Ishikawa (cell line): ENCODE data around the gene CEMIP.

Experiments
- CEBPB ChIP-seq: IDR thresholded peaks from 2 replicates; pipeline ENCODE4 v1.6.1; 2012
- CREB1 ChIP-seq: IDR thresholded peaks from 2 replicates; pipeline ENCODE4 v1.6.1; 2012; ENCODE audit warnings: low read depth
- EGR1 ChIP-seq: IDR thresholded peaks from 2 replicates; pipeline ENCODE4 v1.6.1; 2012
- EP300 ChIP-seq: IDR thresholded peaks from 2 replicates; pipeline ENCODE4 v1.6.1; 2012; ENCODE audit warnings: borderline replicate concordance
- FOXM1 ChIP-seq: IDR thresholded peaks from 2 replicates; pipeline ENCODE4 v1.6.1; 2012; ENCODE audit warnings: low read depth, borderline replicate concordance
- MAX ChIP-seq: IDR thresholded peaks from 2 replicates; pipeline ENCODE4 v1.6.1; 2012
- NFIC ChIP-seq: IDR thresholded peaks from 2 replicates; pipeline ENCODE4 v1.6.1; 2012
- RAD21 ChIP-seq: IDR thresholded peaks from 2 replicates; pipeline ENCODE4 v1.6.1; 2012; ENCODE audit warnings: low read depth
- TAF1 ChIP-seq: IDR thresholded peaks from 2 replicates; pipeline ENCODE4 v1.6.1; 2012; ENCODE audit warnings: low read depth, mild to moderate bottlenecking
- TCF12 ChIP-seq: IDR thresholded peaks from 2 replicates; pipeline ENCODE4 v1.6.1; 2012; ENCODE audit warnings: low read depth
- TEAD4 ChIP-seq: IDR thresholded peaks from 2 replicates; pipeline ENCODE4 v1.6.1; 2012
- YY1 ChIP-seq: IDR thresholded peaks from 2 replicates; pipeline ENCODE4 v1.6.1; 2012; ENCODE audit warnings: low read depth
- ZBTB7A ChIP-seq: IDR thresholded peaks from 2 replicates; pipeline ENCODE4 v1.6.1; 2012; ENCODE audit warnings: low read depth
- TF ChIP-seq, protein P1 (sequence below): IDR thresholded peaks from 2 replicates; pipeline ENCODE4 v1.6.1; 2012
- TF ChIP-seq, protein P2 (sequence below): IDR thresholded peaks from 2 replicates; pipeline ENCODE4 v1.6.1; 2012; ENCODE audit warnings: low read depth, mild to moderate bottlenecking

The CEMIP gene

GRCh38 chr15:80986487-80986886 is 207.3 kb downstream of the CEMIP start:
- TF ChIP-seq, protein P1, sequence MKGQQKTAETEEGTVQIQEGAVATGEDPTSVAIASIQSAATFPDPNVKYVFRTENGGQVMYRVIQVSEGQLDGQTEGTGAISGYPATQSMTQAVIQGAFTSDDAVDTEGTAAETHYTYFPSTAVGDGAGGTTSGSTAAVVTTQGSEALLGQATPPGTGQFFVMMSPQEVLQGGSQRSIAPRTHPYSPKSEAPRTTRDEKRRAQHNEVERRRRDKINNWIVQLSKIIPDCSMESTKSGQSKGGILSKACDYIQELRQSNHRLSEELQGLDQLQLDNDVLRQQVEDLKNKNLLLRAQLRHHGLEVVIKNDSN = no peak
- TF ChIP-seq CEBPB (no peak), TEAD4 (no peak), RAD21 (no peak), FOXM1 (no peak), NFIC (no peak), EP300 (no peak), ZBTB7A (no peak), TAF1 (no peak), MAX (no peak), TCF12 (no peak), EGR1 (no peak), YY1 (no peak), CREB1 (no peak)
- TF ChIP-seq, protein P2, sequence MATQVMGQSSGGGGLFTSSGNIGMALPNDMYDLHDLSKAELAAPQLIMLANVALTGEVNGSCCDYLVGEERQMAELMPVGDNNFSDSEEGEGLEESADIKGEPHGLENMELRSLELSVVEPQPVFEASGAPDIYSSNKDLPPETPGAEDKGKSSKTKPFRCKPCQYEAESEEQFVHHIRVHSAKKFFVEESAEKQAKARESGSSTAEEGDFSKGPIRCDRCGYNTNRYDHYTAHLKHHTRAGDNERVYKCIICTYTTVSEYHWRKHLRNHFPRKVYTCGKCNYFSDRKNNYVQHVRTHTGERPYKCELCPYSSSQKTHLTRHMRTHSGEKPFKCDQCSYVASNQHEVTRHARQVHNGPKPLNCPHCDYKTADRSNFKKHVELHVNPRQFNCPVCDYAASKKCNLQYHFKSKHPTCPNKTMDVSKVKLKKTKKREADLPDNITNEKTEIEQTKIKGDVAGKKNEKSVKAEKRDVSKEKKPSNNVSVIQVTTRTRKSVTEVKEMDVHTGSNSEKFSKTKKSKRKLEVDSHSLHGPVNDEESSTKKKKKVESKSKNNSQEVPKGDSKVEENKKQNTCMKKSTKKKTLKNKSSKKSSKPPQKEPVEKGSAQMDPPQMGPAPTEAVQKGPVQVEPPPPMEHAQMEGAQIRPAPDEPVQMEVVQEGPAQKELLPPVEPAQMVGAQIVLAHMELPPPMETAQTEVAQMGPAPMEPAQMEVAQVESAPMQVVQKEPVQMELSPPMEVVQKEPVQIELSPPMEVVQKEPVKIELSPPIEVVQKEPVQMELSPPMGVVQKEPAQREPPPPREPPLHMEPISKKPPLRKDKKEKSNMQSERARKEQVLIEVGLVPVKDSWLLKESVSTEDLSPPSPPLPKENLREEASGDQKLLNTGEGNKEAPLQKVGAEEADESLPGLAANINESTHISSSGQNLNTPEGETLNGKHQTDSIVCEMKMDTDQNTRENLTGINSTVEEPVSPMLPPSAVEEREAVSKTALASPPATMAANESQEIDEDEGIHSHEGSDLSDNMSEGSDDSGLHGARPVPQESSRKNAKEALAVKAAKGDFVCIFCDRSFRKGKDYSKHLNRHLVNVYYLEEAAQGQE = no peak

- no peak for TF ChIP-seq ZBTB7A
- TF ChIP-seq NFIC = no peak
- TF ChIP-seq CREB1 = no peak
- no peak for TF ChIP-seq TAF1
- TF ChIP-seq, protein P1 = no peak
- no peak for TF ChIP-seq TCF12
These were observed 209.1 kb downstream of the CEMIP start for GRCh38 chr15:80988148-80988796.

DNA sequence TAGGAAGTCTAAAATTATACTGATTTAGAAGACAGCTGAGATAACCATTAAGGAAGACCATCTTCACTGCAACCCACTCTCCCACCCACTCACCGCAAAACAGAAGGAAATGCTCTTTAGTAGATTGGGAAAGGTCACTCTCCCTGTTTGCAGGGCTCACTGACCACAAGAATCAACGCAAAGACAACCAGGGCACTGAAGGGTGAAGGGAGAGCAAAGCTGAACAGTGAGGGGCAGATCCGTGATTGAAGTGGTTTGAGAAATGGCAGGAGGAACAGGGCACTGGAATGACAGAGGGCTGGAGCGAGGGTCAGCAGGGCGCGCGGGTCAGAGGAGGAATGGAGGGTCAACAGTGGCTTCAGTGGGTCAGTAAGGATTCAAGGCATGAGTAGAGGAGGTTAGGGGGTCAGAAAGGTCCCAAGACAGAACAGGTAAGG is 209.9 kb downstream of the CEMIP start:
- TF ChIP-seq ZBTB7A (no peak), CREB1 (no peak), EGR1 (no peak), EP300 (no peak), TEAD4 (no peak), YY1 (no peak), TAF1 (no peak), TCF12 (no peak), RAD21 (no peak), FOXM1 (no peak), NFIC (no peak), CEBPB (no peak), MAX (no peak)
- TF ChIP-seq, protein P1 = no peak
- TF ChIP-seq, protein P2 = no peak

- TF ChIP-seq YY1 (peak; percentile 97), TEAD4 (no peak), TAF1 (peak; percentile 92), RAD21 (no peak), TCF12 (no peak; the same call in 1 of the 2 replicates)
These were observed 210.6 kb downstream of the CEMIP start, which contains the start of gene MESD for GRCh38 chr15:80989518-80990478. MESD (minus strand) TSS chr15:80989819; CDS start chr15:80989791, 28 bp downstream.

DNA sequence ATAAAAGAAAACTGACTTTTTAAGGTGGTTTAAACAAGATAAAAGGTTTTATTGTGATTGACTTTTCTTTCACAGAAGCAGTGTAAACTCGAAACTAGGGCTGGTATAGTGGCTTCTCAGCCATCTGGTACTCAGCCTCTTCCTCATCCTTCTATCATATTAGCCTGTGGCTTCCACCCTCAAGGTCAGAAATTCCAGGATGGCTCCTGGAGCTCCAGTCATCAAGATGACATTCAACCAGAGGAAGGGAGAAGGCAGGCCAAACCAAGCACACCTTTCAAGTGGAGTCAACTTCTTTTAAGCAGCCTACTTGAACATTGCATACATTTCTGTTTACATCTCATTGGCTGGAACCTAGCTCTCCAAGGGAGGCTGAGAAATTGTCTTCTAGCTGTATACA is 211.8 kb downstream of the CEMIP start:
- TF ChIP-seq CEBPB (no peak), RAD21 (no peak), TCF12 (no peak), NFIC (no peak), EGR1 (no peak), EP300 (no peak), YY1 (no peak), CREB1 (no peak), TAF1 (no peak), MAX (no peak), TEAD4 (no peak)
- TF ChIP-seq, protein P1 = no peak
